Right lobe of liver (tissue), 6 donors: ENCODE data around the gene UBE2E2. TPM values are rescaled to one million over a fixed set of nuclear protein-coding genes. Genes with fewer than 3 reads are reported as not detected.

ENCODE experiments used
- ATAC-seq, 4 donors: fragments of 200-7000 bp; cut with Tn5 transposase; one replicate each; pipeline ENCODE4 v1.9.1; 2020; ENCODE audit warnings: mild to moderate bottlenecking in 4 of 4, moderate library complexity in 4 of 4
- DNase-seq, 3 donors: peaks; one replicate each; pipeline ENCODE4 v3.0.0-alpha.2; 2020
- H3K27ac ChIP-seq, 3 donors: fragments of 200-600 bp; one replicate each; pipeline ENCODE4 v1.8.0; 2022
- H3K27me3 ChIP-seq, 2 donors: fragments of 200-600 bp; one replicate each; pipeline ENCODE4 v1.8.0; 2022
- H3K36me3 ChIP-seq, 4 donors: fragments of 200-600 bp; sonication (generic) in 1 of 4; one replicate each; pipeline versions ENCODE4 v1.5.1 to v1.8.0; 2017 to 2022; ENCODE audit warnings: control low read depth in 1 of 4
- H3K4me1 ChIP-seq, 4 donors: fragments of 200-600 bp; sonication (generic) in 1 of 4; one replicate each; pipeline versions ENCODE4 v1.5.1 to v1.8.0; 2017 to 2022; ENCODE audit warnings: control low read depth in 1 of 4
- H3K4me3 ChIP-seq, 3 donors: fragments of 200-600 bp; one replicate each; pipeline ENCODE4 v1.8.0; 2022
- H3K9me3 ChIP-seq, 4 donors: fragments of 200-600 bp; sonication (generic) in 1 of 4; one replicate each; pipeline versions ENCODE4 v1.5.1 to v1.8.0; 2017 to 2022; ENCODE audit warnings: control low read depth in 1 of 4
- CTCF ChIP-seq, 4 donors: fragments of 200-600 bp in 3 of 4; fragments of 450-650 bp in 1 of 4; IDR thresholded peaks; one replicate each; pipeline versions ENCODE4 v1.5.1 to v1.8.0; 2016 to 2022; ENCODE audit warnings: antibody characterized with exemption in 4 of 4, mild to moderate bottlenecking in 2 of 4
- POLR2A ChIP-seq: fragments of 450-650 bp; IDR thresholded peaks from one replicate; pipeline ENCODE4 v1.6.1; 2017; ENCODE audit warnings: antibody characterized with exemption, mild to moderate bottlenecking
- WGBS: methylation state at CpG from one replicate; pipeline ENCODE4 v1.1.6; 2018; ENCODE audit warnings: low coverage, low lambda C conversion rate; ENCODE audit not compliant: insufficient coverage; ENCODE audit errors: missing lambda C conversion rate; 5-methylcytosine and 5-hydroxymethylcytosine counted together
- intact Hi-C, 2 donors: fragments of 100-400 bp; cut with DNase I; formaldehyde crosslinking; loops; one replicate each; pipeline versions ENCODE4 v1.11.2 to v1.14.1; 2022
- total RNA-seq, 6 experiments: library from RNA; depleted of rRNA in 2 of 6; stranded (reverse); fragments of >200 nt in 2 of 6; fragmentation: NEBNext Ultra II Directional in 3 of 6; extraction: Animal tissue kit (Norgen Biotek cat#: 25700) in 3 of 6; gene quantifications; one replicate each; pipeline versions ENCODE4 v1.1.0 to v1.2.4, GENCODE V29; 2016 to 2023
- donor health status: DM: no; HTN: yes; CAD: no.
- donor health status: DM: no; HTN: no; CAD: no.
- donor health status: DM: no; HTN: no; CAD: no.
- donor health status: DM: no; HTN: yes; CAD: no.
- donor health status: DM: no; HTN: yes; CAD: no.

UBE2E2 gene
- total RNA-seq, 6 experiments from 2014 or later: 17.2 to 29.1 (median 18.1) TPM

DNA sequence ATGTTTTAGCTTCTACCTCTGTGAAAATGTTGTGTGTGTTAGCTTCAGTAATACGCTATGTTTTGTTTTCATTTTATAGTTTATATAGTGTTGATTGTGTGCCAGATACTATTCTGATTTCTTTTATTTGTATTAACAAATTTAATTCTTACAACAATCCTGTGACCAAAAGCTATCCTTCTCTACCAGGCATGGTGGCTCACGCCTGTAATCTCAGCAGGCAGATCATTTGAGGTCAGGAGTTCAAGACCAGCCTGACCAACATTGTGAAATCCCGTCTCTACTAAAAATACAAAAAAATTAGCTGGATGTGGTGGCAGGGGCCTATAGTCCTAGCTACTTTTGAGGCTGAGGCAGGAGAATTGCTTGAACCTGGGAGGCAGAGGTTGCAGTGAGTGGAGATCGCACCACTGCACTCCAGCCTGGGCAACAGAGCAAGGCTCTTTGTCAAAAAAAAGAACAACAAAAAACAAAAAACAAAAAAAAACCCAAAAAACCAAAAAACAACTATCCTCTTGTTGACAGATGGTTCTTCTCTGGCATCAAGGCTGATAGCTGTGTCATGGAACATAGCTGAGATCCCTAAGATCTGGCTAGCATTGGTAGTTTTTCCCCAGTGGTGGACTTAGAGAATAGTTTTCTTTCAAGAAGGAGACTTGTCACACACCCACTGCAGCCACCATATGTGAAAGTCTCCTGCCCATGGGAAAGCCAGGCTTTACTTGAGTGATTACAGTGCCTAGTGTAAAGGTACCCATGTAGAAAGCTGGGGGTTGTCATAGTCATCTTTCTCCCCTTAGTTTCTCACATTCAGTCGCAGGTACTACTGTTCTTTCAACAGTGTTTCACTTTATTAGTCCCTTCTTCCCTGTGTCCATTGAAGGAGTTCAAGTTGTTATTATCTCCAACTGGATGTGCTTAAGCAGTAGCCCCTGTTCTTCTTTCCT lies 116.5 kb downstream of the UBE2E2 start:
- Histone ChIP-seq H3K9me3 (no peaks in the 10 kb centered on the region), H3K27ac (no peak overlapping the region), H3K36me3 (no peaks in the 10 kb centered on the region), H3K27me3 (no peaks in the 10 kb centered on the region), H3K4me3 (no peak overlapping the region), H3K4me1 (no peaks in the 10 kb centered on the region)
- ATAC-seq (no peak), DNase-seq (no peak)
- TF ChIP-seq CTCF (IDR thresholded peaks at IDR 0.05): no peak
- no peak for TF ChIP-seq POLR2A
- intact Hi-C loops: no loop called here
- 71% methylated on average over 5 of the region's 5 CpGs for whole genome bisulfite sequencing

- intact Hi-C loops: no loop called here
- no peak overlapping the region for H3K4me3 ChIP-seq
- DNase-seq: no peak
- no peaks in the 10 kb centered on the region for H3K27me3 ChIP-seq
- no peaks in the 10 kb centered on the region for H3K36me3 ChIP-seq
- H3K9me3 ChIP-seq: no peaks in the 10 kb centered on the region
- H3K27ac ChIP-seq: no peak overlapping the region
- ATAC-seq: no peak
- WGBS: 90% methylated on average over 7 of the region's 10 CpGs
- H3K4me1 ChIP-seq: no peaks in the 10 kb centered on the region
- no peak for TF ChIP-seq POLR2A
- no peak for TF ChIP-seq CTCF (IDR thresholded peaks at IDR 0.05)
Observed at GRCh38 chr3:23320586-23321570, 117.8 kb downstream of the UBE2E2 start.

DNA sequence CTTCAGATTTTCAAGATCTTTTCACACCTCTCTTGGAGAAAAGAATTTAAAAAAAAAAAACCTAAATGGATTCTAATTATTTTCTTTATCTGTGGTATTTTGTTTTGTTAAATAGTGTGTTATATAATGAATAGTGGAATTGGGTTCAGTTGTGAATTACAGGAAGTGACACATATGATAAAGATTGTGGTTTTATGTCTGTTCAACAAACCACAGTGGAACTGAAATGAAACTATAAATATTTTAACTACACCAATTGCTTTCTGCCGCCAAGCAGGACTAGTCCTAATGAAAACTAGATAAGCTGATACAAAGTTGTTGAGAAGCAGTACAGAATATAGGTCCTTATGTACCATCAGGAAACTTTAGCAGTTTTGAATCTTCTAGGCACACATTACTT lies 121.6 kb downstream of the UBE2E2 start:
- 27% methylated on average over 1 of the region's 1 CpG for WGBS
- Histone ChIP-seq H3K27me3 (no peaks in the 10 kb centered on the region), H3K27ac (no peak overlapping the region), H3K4me3 (no peak overlapping the region), H3K36me3 (no peaks in the 10 kb centered on the region), H3K9me3 (no peaks in the 10 kb centered on the region), H3K4me1 (no peaks in the 10 kb centered on the region)
- peak in 1 of 4 donors; percentile 53 for ATAC-seq
- no peak for DNase-seq
- TF ChIP-seq CTCF (IDR thresholded peaks at IDR 0.05): no peak
- no peak for TF ChIP-seq POLR2A
- intact Hi-C loops: no loop called here

DNA sequence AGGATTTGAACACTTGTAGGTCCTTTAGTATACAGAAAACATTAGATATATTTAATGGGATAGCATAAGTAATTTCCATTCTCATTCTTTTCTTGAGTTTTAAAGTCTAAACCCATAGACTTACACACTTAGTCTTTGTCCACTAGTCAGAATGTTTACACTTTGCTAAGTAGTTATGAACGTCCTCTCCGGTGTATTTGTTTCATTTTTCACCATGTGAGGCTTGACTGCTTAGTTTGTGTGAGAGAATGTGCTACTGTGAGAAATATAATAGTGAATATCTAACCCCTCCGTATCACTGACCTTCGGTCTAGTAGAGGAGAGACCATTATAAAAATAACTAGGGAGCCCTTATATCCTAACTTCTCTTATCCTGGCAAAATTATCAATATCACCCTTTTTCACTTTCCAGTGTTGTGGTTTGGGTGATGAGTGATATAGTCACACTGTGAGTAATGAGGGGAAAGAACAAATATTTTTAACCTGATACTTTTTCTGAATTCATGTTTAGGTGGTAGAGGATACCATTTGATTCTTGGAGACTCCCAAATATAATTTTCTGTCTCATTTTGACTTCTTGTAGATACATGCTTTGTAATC lies 122.4 kb downstream of the UBE2E2 start:
- Histone ChIP-seq H3K9me3 (no peaks in the 10 kb centered on the region), H3K4me3 (no peak overlapping the region), H3K27ac (no peak overlapping the region), H3K27me3 (no peaks in the 10 kb centered on the region), H3K36me3 (no peaks in the 10 kb centered on the region), H3K4me1 (no peaks in the 10 kb centered on the region)
- intact Hi-C loops: no loop called here
- DNase-seq: no peak
- TF ChIP-seq POLR2A: no peak
- no peak for TF ChIP-seq CTCF (IDR thresholded peaks at IDR 0.05)
- no peak for ATAC-seq
- 75% methylated on average over 4 of the region's 4 CpGs for WGBS
